Measurements from ENCODE around the gene MRTO4. TPM values are rescaled to one million over a fixed set of nuclear protein-coding genes. Genes with fewer than 3 reads are reported as not detected.
A peak's percentile ranks its signal among the peaks of the same experiment; 100 is the strongest.

Gene MRTO4
- total and polyA plus RNA-seq, 9 of the 15 experiments (the other 6 are each of a cell fraction or from before 2014, with no cell fraction given): 62.0 to 173 (median 146) TPM

- H2AFZ ChIP-seq (ENCODE audit: low read depth, low read length): no peak overlapping the region
- ChIA-PET POLR2A (interaction anchor here (0.6 to 2.2 kb wide), 4 partner anchors 8 to 40 kb away, joined by 3 to 9 read pairs (median 4); no protein-coding TSS in a partner anchor), CTCF (ENCODE audit: low intra/inter-chr PET ratio) (no interaction called here)
- no peak overlapping the region for H3K27ac ChIP-seq (ENCODE audit: extremely low read depth, low read depth, low read length)
- H3K4me1 ChIP-seq (replicated peaks in 1 of 2; ENCODE audit: control insufficient read depth in 2 of 2, insufficient read depth in 2 of 2, low read length in 2 of 2): peaks cover 14 to 23% of the 10 kb centered on the region in 2 experiments; a peak in 4 of 5 replicates
- BruUV-seq (replicated peaks): no TSS peak
- intact Hi-C loops (cut with micrococcal nuclease) (no loop called here), in situ Hi-C loops (cut with MboI) (no loop called here)
- peak in 2 of 4 experiments; percentile 37 to 38 for DNase-seq (ENCODE audit: extremely low read depth in 1 of 4, low spot score in 3 of 4)
- H3K9me3 ChIP-seq (replicated peaks; ENCODE audit: control insufficient read depth, insufficient read depth, low read depth, low read length): no peaks in the 10 kb centered on the region
- peaks cover 3% of the 10 kb centered on the region for H3K9me1 ChIP-seq (ENCODE audit: control insufficient read depth, insufficient read depth, low read length)
- no peak overlapping the region for H3K4me3 ChIP-seq
- no peak for TF ChIP-seq BCOR (IDR thresholded peaks at IDR 0.05)
- TF ChIP-seq RBFOX2 (IDR thresholded peaks at IDR 0.05; ENCODE audit: low read depth, low read length): peak; percentile 43; the same call in 1 of the 2 replicates
- peak; percentile 45 for TF ChIP-seq POLR2G (IDR thresholded peaks at IDR 0.05; ENCODE audit: low read depth, low read length)
- TF ChIP-seq NFIC (IDR thresholded peaks at IDR 0.05): peak; percentile 78
- no peak for TF ChIP-seq CBX2 (IDR thresholded peaks at IDR 0.05; ENCODE audit: insufficient read depth, low read length, poor library complexity, severe bottlenecking)
- no peak for TF ChIP-seq KLF1 (tag; IDR thresholded peaks at IDR 0.05)
- peak; percentile 26 for TF ChIP-seq RBM22 (IDR thresholded peaks at IDR 0.05; ENCODE audit: low read depth, low read length, poor library complexity, severe bottlenecking)
- no peak for TF ChIP-seq ZNF655 (CRISPR knock-in tag; IDR thresholded peaks at IDR 0.05)
- TF ChIP-seq CREM (IDR thresholded peaks at IDR 0.05; ENCODE audit: low read depth): no peak
- no peak for TF ChIP-seq RNF219 (CRISPR knock-in tag; IDR thresholded peaks at IDR 0.05)
- no peak for TF ChIP-seq L3MBTL2 (IDR thresholded peaks at IDR 0.05)
- TF ChIP-seq E2F8 (IDR thresholded peaks at IDR 0.05; ENCODE audit: low read depth, partially characterized antibody): no peak
- FAIRE-seq: no peak
- WGBS (ENCODE audit: insufficient coverage, low coverage, missing lambda C conversion rate): 68% methylated on average over 14 of the region's 15 CpGs
- H3K79me2 ChIP-seq (ENCODE audit: control insufficient read depth, insufficient read depth, low read length): peaks cover 43% of the 10 kb centered on the region
- no peak for ATAC-seq
- H3K9ac ChIP-seq (ENCODE audit: insufficient read depth in 1 of 2, low read depth in 2 of 2, low read length in 2 of 2): no peak overlapping the region
- H3K4me2 ChIP-seq (ENCODE audit: insufficient read depth, low read length): no peak overlapping the region
- peaks cover 84% of the 10 kb centered on the region for H3K36me3 ChIP-seq (ENCODE audit: control insufficient read depth, insufficient read depth, low read length)
- no peaks in the 10 kb centered on the region for H3K27me3 ChIP-seq (ENCODE audit: control insufficient read depth in 2 of 2, insufficient read depth in 2 of 2, low read length in 2 of 2)
- H4K20me1 ChIP-seq (replicated peaks; ENCODE audit: control insufficient read depth, insufficient read depth, low read length): peaks cover 10% of the 10 kb centered on the region
These were observed 5.7 kb downstream of the MRTO4 start for GRCh38 chr1:19257178-19257914.

All from K562 (cell line).